Thyroid gland (tissue), 4 donors: ENCODE measurements around the gene SLC25A17.
A peak's percentile ranks its signal among the peaks of the same experiment; 100 is the strongest.

Experiments
- CTCF ChIP-seq, 6 experiments: fragments of 200-600 bp in 3 of 6; fragments of 450-650 bp in 3 of 6; sonication (generic) in 3 of 6; IDR thresholded peaks; one replicate each; pipeline ENCODE4 v1.5.1; 2016 to 2019; ENCODE audit warnings: antibody characterized with exemption in 6 of 6, mild to moderate bottlenecking in 2 of 6, inconsistent platforms in 1 of 6, moderate library complexity in 1 of 6
- POLR2A ChIP-seq, 2 donors: fragments of 450-650 bp; IDR thresholded peaks; one replicate each; pipeline ENCODE4 v1.6.1; 2017; ENCODE audit warnings: antibody characterized with exemption in 2 of 2, mild to moderate bottlenecking in 2 of 2, moderate library complexity in 1 of 2

GRCh38 chr22:40856513-40857308, 37.6 kb upstream of the SLC25A17 start, which contains the start of the genes ST13 and XPNPEP3:
- TF ChIP-seq POLR2A (IDR thresholded peaks at IDR 0.05) (peak in 1 of 2 donors; percentile 82), CTCF (IDR thresholded peaks at IDR 0.05) (peak in 2 of 6 experiments; percentile 10 to 21)
